HepG2 (cell line): Measurements from ENCODE around the gene SLC16A5. TPM values are rescaled to one million over a fixed set of nuclear protein-coding genes. Genes with fewer than 3 reads are reported as not detected.

Experiments used
- AGO2 ChIP-seq: fragments of 200-400 bp; formaldehyde crosslinking; optimal IDR thresholded peaks from 2 replicates; pipeline ENCODE3; 2017; ENCODE audit warnings: mild to moderate bottlenecking, low read depth, low read length, moderate library complexity
- NFE2 ChIP-seq: sonication (generic); formaldehyde crosslinking; IDR thresholded peaks from 2 replicates; pipeline ENCODE4 v1.4.0; 2020; ENCODE audit warnings: missing genetic modification reagents
- NFE2L1 ChIP-seq: sonication (generic); formaldehyde crosslinking; IDR thresholded peaks from 2 replicates; pipeline ENCODE4 v1.4.0; 2020; ENCODE audit warnings: missing genetic modification reagents, mild to moderate bottlenecking, borderline replicate concordance
- NKX3-1 ChIP-seq: sonication (generic); formaldehyde crosslinking; IDR thresholded peaks from 2 replicates; pipeline ENCODE4 v1.5.0; 2020; ENCODE audit warnings: missing genetic modification reagents
- RELA ChIP-seq: sonication (generic); formaldehyde crosslinking; IDR thresholded peaks from 2 replicates; pipeline ENCODE4 v1.4.0; 2020; ENCODE audit warnings: missing genetic modification reagents
- U2AF2 ChIP-seq: fragments of 200-400 bp; formaldehyde crosslinking; IDR thresholded peaks from 2 replicates; pipeline ENCODE4 v1.6.1; 2017; ENCODE audit warnings: low read depth, mild to moderate bottlenecking, low read length
- ZFX ChIP-seq: sonication (generic); formaldehyde crosslinking; IDR thresholded peaks from 2 replicates; pipeline ENCODE4 v1.4.0; 2020; ENCODE audit warnings: mild to moderate bottlenecking, low read depth, missing genetic modification reagents, moderate library complexity
- ZNF12 ChIP-seq: sonication (generic); formaldehyde crosslinking; IDR thresholded peaks from 2 replicates; pipeline ENCODE4 v1.5.0; 2020; ENCODE audit warnings: missing genetic modification reagents
- ZNF446 ChIP-seq: sonication (generic); formaldehyde crosslinking; IDR thresholded peaks from 2 replicates; pipeline ENCODE4 v1.5.0; 2020; ENCODE audit warnings: mild to moderate bottlenecking, missing genetic modification reagents
- ZNF775 ChIP-seq: sonication (generic); formaldehyde crosslinking; IDR thresholded peaks from 2 replicates; pipeline ENCODE4 v1.4.0; 2020; ENCODE audit warnings: missing genetic modification reagents, mild to moderate bottlenecking, moderate library complexity, borderline replicate concordance
- polyA plus RNA-seq, 8 experiments: library from polyadenylated mRNA; depleted of rRNA in 3 of 8; stranded (reverse) in 7 of 8; unstranded in 1 of 8; fragments of >200 nt; fragmentation: Illumina TruSeq in 4 of 8; extraction: Trizol in 4 of 8; gene quantifications; 2 replicates each; pipeline versions ENCODE4 v1.2.1 to v1.2.3, GENCODE V29; 2011 to 2016; ENCODE audit warnings: low read depth in 4 of 8, missing spikeins in 1 of 8, mixed read lengths in 1 of 8; ENCODE audit not compliant: insufficient read depth in 1 of 8
- total RNA-seq, 5 experiments: library from RNA; depleted of rRNA; stranded (reverse); fragments of >200 nt; fragmentation: Illumina TruSeq; extraction: Trizol; gene quantifications; 2 replicates each; pipeline ENCODE4 v1.2.3, GENCODE V29; 2016; ENCODE audit warnings: low read depth in 1 of 5
- TF ChIP-seq, protein P1 (sequence below): sonication (generic); formaldehyde crosslinking; IDR thresholded peaks from 2 replicates; pipeline ENCODE4 v1.5.0; 2020; ENCODE audit warnings: missing genetic modification reagents, mild to moderate bottlenecking, borderline replicate concordance
- TF ChIP-seq, protein P2 (sequence below): sonication (generic); formaldehyde crosslinking; IDR thresholded peaks from 2 replicates; pipeline ENCODE4 v1.5.1; 2020; ENCODE audit warnings: mild to moderate bottlenecking, missing genetic modification reagents, moderate library complexity
- TF ChIP-seq, protein P3 (sequence below): fragments of 450-650 bp; IDR thresholded peaks from 2 replicates; pipeline ENCODE4 v1.6.1; 2017
- TF ChIP-seq, protein P4 (sequence below): IDR thresholded peaks from 2 replicates; pipeline ENCODE4 v1.6.1; 2016; ENCODE audit warnings: missing compliant biosample characterization, missing genetic modification reagents, borderline replicate concordance
- TF ChIP-seq, protein P5 (sequence below): sonication (generic); formaldehyde crosslinking; IDR thresholded peaks from 2 replicates; pipeline ENCODE4 v1.8.1; 2023; ENCODE audit warnings: mild to moderate bottlenecking, missing genetic modification reagents
- TF ChIP-seq, protein P6 (sequence below): sonication (generic); formaldehyde crosslinking; IDR thresholded peaks from 2 replicates; pipeline ENCODE4 v1.4.0; 2020; ENCODE audit warnings: missing genetic modification reagents, mild to moderate bottlenecking, borderline replicate concordance
- TF ChIP-seq, protein P7 (sequence below): sonication (generic); formaldehyde crosslinking; IDR thresholded peaks from 2 replicates; pipeline ENCODE4 v1.5.1; 2020; ENCODE audit warnings: missing genetic modification reagents, mild to moderate bottlenecking, borderline replicate concordance

SLC16A5 gene
- total and polyA plus RNA-seq, 2 of the 13 experiments (the other 11 are each of a cell fraction or from before 2014, with no cell fraction given), result 0.69 to 5.6 TPM

DNA sequence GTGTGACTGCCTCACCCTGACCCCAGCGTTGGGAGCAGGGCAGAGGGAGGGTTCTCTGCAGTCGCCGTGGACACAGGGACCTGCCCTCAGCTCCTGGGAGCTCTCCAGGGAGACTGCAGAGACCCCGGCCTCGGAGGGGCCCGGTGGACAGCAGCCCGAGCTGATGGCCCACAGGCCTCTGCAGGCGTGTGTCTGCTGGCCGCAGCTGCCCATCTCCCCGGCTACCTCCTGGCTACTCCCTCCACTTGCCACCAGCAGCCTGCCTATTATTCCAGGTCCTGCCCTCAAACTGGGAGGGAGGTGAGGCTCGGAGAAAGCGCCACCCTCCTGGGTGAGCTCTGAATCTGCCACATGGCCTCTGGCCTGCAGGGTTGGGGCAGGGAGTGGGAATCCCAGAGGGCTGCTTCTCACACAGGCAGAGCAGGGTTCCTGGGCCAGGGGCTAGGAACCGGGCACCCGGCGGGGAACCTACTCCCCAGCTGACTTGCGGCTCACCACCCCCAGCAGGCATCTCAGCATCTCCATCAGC is 7.2 kb downstream of the SLC16A5 start (continued):
- TF ChIP-seq, protein P1, sequence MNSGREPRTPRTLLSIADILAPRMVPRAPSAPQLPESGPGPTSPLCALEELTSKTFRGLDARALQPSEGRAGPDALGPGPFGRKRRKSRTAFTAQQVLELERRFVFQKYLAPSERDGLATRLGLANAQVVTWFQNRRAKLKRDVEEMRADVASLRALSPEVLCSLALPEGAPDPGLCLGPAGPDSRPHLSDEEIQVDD, result no peak
- TF ChIP-seq, protein P2, sequence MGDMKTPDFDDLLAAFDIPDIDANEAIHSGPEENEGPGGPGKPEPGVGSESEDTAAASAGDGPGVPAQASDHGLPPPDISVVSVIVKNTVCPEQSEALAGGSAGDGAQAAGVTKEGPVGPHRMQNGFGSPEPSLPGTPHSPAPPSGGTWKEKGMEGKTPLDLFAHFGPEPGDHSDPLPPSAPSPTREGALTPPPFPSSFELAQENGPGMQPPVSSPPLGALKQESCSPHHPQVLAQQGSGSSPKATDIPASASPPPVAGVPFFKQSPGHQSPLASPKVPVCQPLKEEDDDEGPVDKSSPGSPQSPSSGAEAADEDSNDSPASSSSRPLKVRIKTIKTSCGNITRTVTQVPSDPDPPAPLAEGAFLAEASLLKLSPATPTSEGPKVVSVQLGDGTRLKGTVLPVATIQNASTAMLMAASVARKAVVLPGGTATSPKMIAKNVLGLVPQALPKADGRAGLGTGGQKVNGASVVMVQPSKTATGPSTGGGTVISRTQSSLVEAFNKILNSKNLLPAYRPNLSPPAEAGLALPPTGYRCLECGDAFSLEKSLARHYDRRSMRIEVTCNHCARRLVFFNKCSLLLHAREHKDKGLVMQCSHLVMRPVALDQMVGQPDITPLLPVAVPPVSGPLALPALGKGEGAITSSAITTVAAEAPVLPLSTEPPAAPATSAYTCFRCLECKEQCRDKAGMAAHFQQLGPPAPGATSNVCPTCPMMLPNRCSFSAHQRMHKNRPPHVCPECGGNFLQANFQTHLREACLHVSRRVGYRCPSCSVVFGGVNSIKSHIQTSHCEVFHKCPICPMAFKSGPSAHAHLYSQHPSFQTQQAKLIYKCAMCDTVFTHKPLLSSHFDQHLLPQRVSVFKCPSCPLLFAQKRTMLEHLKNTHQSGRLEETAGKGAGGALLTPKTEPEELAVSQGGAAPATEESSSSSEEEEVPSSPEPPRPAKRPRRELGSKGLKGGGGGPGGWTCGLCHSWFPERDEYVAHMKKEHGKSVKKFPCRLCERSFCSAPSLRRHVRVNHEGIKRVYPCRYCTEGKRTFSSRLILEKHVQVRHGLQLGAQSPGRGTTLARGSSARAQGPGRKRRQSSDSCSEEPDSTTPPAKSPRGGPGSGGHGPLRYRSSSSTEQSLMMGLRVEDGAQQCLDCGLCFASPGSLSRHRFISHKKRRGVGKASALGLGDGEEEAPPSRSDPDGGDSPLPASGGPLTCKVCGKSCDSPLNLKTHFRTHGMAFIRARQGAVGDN (CRISPR knock-in tag), result peak; percentile 61
- TF ChIP-seq RELA (no peak), ZNF12 (CRISPR knock-in tag) (no peak), ZNF446 (no peak), AGO2 (peak; percentile 51), NFE2 (CRISPR knock-in tag) (no peak), ZFX (CRISPR knock-in tag) (peak; percentile 28; the same call in 1 of the 2 replicates), U2AF2 (no peak), NFE2L1 (CRISPR knock-in tag) (no peak), NKX3-1 (no peak), ZNF775 (no peak)
- TF ChIP-seq, protein P3, sequence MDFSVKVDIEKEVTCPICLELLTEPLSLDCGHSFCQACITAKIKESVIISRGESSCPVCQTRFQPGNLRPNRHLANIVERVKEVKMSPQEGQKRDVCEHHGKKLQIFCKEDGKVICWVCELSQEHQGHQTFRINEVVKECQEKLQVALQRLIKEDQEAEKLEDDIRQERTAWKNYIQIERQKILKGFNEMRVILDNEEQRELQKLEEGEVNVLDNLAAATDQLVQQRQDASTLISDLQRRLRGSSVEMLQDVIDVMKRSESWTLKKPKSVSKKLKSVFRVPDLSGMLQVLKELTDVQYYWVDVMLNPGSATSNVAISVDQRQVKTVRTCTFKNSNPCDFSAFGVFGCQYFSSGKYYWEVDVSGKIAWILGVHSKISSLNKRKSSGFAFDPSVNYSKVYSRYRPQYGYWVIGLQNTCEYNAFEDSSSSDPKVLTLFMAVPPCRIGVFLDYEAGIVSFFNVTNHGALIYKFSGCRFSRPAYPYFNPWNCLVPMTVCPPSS, result no peak
- TF ChIP-seq, protein P4, sequence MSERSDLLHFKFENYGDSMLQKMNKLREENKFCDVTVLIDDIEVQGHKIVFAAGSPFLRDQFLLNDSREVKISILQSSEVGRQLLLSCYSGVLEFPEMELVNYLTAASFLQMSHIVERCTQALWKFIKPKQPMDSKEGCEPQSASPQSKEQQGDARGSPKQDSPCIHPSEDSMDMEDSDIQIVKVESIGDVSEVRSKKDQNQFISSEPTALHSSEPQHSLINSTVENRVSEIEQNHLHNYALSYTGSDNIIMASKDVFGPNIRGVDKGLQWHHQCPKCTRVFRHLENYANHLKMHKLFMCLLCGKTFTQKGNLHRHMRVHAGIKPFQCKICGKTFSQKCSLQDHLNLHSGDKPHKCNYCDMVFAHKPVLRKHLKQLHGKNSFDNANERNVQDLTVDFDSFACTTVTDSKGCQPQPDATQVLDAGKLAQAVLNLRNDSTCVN (CRISPR knock-in tag), result no peak
- TF ChIP-seq, protein P5, sequence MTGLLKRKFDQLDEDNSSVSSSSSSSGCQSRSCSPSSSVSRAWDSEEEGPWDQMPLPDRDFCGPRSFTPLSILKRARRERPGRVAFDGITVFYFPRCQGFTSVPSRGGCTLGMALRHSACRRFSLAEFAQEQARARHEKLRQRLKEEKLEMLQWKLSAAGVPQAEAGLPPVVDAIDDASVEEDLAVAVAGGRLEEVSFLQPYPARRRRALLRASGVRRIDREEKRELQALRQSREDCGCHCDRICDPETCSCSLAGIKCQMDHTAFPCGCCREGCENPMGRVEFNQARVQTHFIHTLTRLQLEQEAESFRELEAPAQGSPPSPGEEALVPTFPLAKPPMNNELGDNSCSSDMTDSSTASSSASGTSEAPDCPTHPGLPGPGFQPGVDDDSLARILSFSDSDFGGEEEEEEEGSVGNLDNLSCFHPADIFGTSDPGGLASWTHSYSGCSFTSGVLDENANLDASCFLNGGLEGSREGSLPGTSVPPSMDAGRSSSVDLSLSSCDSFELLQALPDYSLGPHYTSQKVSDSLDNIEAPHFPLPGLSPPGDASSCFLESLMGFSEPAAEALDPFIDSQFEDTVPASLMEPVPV (CRISPR knock-in tag), result 0 out of 2 replicates have a peak, but pooled peaks have one; percentile 31
- TF ChIP-seq, protein P6, sequence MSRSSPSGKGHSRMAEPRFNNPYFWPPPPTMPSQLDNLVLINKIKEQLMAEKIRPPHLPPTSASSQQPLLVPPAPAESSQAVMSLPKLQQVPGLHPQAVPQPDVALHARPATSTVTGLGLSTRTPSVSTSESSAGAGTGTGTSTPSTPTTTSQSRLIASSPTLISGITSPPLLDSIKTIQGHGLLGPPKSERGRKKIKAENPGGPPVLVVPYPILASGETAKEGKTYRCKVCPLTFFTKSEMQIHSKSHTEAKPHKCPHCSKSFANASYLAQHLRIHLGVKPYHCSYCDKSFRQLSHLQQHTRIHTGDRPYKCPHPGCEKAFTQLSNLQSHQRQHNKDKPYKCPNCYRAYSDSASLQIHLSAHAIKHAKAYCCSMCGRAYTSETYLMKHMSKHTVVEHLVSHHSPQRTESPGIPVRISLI, result no peak
- TF ChIP-seq, protein P7, sequence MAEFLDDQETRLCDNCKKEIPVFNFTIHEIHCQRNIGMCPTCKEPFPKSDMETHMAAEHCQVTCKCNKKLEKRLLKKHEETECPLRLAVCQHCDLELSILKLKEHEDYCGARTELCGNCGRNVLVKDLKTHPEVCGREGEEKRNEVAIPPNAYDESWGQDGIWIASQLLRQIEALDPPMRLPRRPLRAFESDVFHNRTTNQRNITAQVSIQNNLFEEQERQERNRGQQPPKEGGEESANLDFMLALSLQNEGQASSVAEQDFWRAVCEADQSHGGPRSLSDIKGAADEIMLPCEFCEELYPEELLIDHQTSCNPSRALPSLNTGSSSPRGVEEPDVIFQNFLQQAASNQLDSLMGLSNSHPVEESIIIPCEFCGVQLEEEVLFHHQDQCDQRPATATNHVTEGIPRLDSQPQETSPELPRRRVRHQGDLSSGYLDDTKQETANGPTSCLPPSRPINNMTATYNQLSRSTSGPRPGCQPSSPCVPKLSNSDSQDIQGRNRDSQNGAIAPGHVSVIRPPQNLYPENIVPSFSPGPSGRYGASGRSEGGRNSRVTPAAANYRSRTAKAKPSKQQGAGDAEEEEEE (CRISPR knock-in tag), result no peak
